ENCODE results near the gene RPS6KB2.
"Not testable (repeated sequence)": the region's sequence is repeated elsewhere in the genome, so short reads cannot be mapped to it uniquely, and the experiment has no call there.

Gene RPS6KB2

GRCh38 chr11:67402192-67402839, 26.0 kb upstream of the RPS6KB2 start:
- H3K27me3 Mint-ChIP-seq (ENCODE audit: low read depth); DNase-seq (ENCODE audit: low spot score); H3K9me3 Mint-ChIP-seq: not testable (repeated sequence)
- peak overlapping the region; percentile 74 for H3K4me3 Mint-ChIP-seq
- peaks cover 35% of the 10 kb centered on the region for H3K4me1 Mint-ChIP-seq (ENCODE audit: low read depth)
- H3K27ac Mint-ChIP-seq: peak overlapping the region; percentile 84
- H3K36me3 Mint-ChIP-seq (ENCODE audit: low read depth): peaks cover 61% of the 10 kb centered on the region

- peaks cover 61% of the 10 kb centered on the region for H3K36me3 Mint-ChIP-seq (ENCODE audit: low read depth)
- peak overlapping the region; percentile 94 for H3K4me3 Mint-ChIP-seq
- H3K27me3 Mint-ChIP-seq (ENCODE audit: low read depth); H3K9me3 Mint-ChIP-seq; DNase-seq (ENCODE audit: low spot score): not testable (repeated sequence)
- peaks cover 36% of the 10 kb centered on the region for H3K4me1 Mint-ChIP-seq (ENCODE audit: low read depth)
- H3K27ac Mint-ChIP-seq: peak overlapping the region; percentile 84
These were observed 25.2 kb upstream of the RPS6KB2 start for GRCh38 chr11:67403085-67403484.

GRCh38 chr11:67404515-67405195, 23.6 kb upstream of the RPS6KB2 start:
- Mint-ChIP-seq H3K36me3 (ENCODE audit: low read depth) (peaks cover 57% of the 10 kb centered on the region), H3K27ac (peak overlapping the region; percentile 84), H3K9me3 (no peaks in the 10 kb centered on the region), H3K27me3 (ENCODE audit: low read depth) (no peaks in the 10 kb centered on the region), H3K4me3 (peak overlapping the region; percentile 94), H3K4me1 (ENCODE audit: low read depth) (peaks cover 45% of the 10 kb centered on the region)
- peak; percentile 67 for DNase-seq (ENCODE audit: low spot score)

- Mint-ChIP-seq H3K9me3 (no peaks in the 10 kb centered on the region), H3K4me3 (peak overlapping the region; percentile 94), H3K4me1 (ENCODE audit: low read depth) (peaks cover 47% of the 10 kb centered on the region), H3K27ac (peak overlapping the region; percentile 84), H3K36me3 (ENCODE audit: low read depth) (peaks cover 57% of the 10 kb centered on the region), H3K27me3 (ENCODE audit: low read depth) (no peaks in the 10 kb centered on the region)
- DNase-seq (ENCODE audit: low spot score): no peak
These were observed 23.1 kb upstream of the RPS6KB2 start for GRCh38 chr11:67405196-67405567.

- peaks cover 56% of the 10 kb centered on the region for H3K36me3 Mint-ChIP-seq (ENCODE audit: low read depth)
- H3K4me3 Mint-ChIP-seq: peak overlapping the region; percentile 94
- H3K27ac Mint-ChIP-seq: peak overlapping the region; percentile 84
- no peak for DNase-seq (ENCODE audit: low spot score)
- H3K4me1 Mint-ChIP-seq (ENCODE audit: low read depth): peaks cover 45% of the 10 kb centered on the region
- no peaks in the 10 kb centered on the region for H3K27me3 Mint-ChIP-seq (ENCODE audit: low read depth)
- H3K9me3 Mint-ChIP-seq: no peaks in the 10 kb centered on the region
These were observed 22.5 kb upstream of the RPS6KB2 start for GRCh38 chr11:67405688-67406339.

DNA sequence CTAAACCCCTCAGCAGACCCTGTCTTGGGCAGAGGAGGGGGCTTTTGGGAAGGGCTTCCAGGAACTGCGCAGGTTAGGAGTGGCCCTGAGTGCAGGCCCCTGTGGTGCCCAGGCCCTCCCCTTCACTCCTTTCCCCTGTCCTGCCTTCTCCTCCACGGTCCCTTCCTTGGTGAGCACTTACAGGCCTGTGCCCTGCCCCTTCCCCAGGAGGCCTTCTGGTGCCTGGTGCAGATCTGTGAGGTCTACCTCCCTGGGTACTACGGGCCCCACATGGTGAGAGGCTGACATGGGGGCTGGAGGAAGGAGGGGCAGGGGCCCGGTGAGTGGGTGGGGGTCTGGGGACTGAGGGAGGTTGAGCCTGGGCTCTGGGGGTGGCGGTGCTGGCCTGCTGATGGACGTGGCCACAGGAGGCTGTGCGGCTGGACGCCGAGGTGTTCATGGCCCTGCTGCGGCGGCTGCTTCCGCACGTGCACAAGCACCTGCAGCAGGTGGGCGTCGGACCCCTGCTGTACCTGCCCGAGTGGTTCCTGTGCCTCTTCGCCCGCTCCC, 21.8 kb upstream of the RPS6KB2 start:
- peaks cover 49% of the 10 kb centered on the region for H3K4me1 Mint-ChIP-seq (ENCODE audit: low read depth)
- H3K4me3 Mint-ChIP-seq: peak overlapping the region; percentile 94
- no peaks in the 10 kb centered on the region for H3K9me3 Mint-ChIP-seq
- peak overlapping the region; percentile 82 for H3K27ac Mint-ChIP-seq
- no peak for DNase-seq (ENCODE audit: low spot score)
- H3K36me3 Mint-ChIP-seq (ENCODE audit: low read depth): peaks cover 59% of the 10 kb centered on the region
- H3K27me3 Mint-ChIP-seq (ENCODE audit: low read depth): no peaks in the 10 kb centered on the region

- Mint-ChIP-seq H3K27me3 (ENCODE audit: low read depth) (no peaks in the 10 kb centered on the region), H3K4me1 (ENCODE audit: low read depth) (peaks cover 49% of the 10 kb centered on the region), H3K4me3 (peak overlapping the region; percentile 94), H3K36me3 (ENCODE audit: low read depth) (peaks cover 59% of the 10 kb centered on the region), H3K9me3 (no peaks in the 10 kb centered on the region), H3K27ac (peak overlapping the region; percentile 82)
- no peak for DNase-seq (ENCODE audit: low spot score)
These were observed 21.2 kb upstream of the RPS6KB2 start for GRCh38 chr11:67406969-67407687.

DNA sequence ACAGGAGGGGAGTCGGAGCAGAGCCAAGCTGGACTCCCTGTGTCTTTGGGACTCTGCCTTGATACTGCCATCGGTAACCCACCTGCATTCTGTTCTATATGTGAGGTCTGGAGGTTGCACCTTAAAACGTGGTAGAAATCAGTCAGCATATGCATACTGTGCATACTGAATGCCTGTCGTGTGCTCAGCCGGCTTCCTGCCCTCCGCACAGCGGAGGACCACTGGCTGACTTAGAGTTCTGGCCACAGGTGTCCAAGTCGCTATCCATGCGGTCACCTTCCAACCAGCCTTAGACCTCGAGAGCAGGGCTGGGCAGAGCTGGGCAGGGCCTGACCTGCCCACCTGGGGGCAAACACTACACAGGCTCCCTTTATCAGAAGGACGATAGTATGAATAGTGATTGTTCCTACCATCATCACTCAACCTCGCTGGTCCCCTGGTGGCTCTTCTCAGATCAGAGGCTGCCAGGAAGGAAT, 20.6 kb upstream of the RPS6KB2 start:
- Mint-ChIP-seq H3K4me3 (peak overlapping the region; percentile 94), H3K36me3 (ENCODE audit: low read depth) (peaks cover 64% of the 10 kb centered on the region), H3K9me3 (no peaks in the 10 kb centered on the region), H3K27me3 (ENCODE audit: low read depth) (no peaks in the 10 kb centered on the region), H3K4me1 (ENCODE audit: low read depth) (peaks cover 50% of the 10 kb centered on the region), H3K27ac (peak overlapping the region; percentile 82)
- DNase-seq (ENCODE audit: low spot score): no peak

GRCh38 chr11:67408437-67409200, 19.7 kb upstream of the RPS6KB2 start:
- Mint-ChIP-seq H3K9me3 (no peaks in the 10 kb centered on the region), H3K4me1 (ENCODE audit: low read depth) (peaks cover 56% of the 10 kb centered on the region), H3K4me3 (peak overlapping the region; percentile 94), H3K27me3 (ENCODE audit: low read depth) (peaks cover 4% of the 10 kb centered on the region), H3K36me3 (ENCODE audit: low read depth) (peaks cover 61% of the 10 kb centered on the region), H3K27ac (peak overlapping the region; percentile 82)
- DNase-seq (ENCODE audit: low spot score): peak; percentile 25

DNA sequence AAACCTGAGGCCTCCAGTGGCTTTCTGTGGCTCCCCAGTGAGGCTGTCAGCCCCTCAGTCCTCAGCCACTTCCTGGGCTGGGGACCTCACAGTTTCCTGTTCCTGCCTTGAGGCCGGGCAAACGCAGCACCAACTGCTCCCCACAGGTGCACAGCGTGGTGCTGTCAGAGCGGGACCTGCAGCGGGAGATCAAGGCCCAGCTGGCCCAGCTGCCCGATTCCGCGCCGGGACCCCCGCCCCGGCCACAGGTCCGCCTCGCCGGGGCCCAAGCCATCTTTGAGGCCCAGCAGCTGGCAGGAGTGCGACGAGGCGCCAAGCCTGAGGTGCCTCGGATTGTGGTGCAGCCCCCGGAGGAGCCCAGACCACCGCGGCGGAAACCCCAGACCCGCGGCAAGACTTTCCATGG, 19.0 kb upstream of the RPS6KB2 start:
- Mint-ChIP-seq H3K4me3 (peak overlapping the region; percentile 94), H3K9me3 (no peaks in the 10 kb centered on the region), H3K4me1 (ENCODE audit: low read depth) (peaks cover 56% of the 10 kb centered on the region), H3K27me3 (ENCODE audit: low read depth) (peaks cover 4% of the 10 kb centered on the region), H3K27ac (peak overlapping the region; percentile 82), H3K36me3 (ENCODE audit: low read depth) (peaks cover 59% of the 10 kb centered on the region)
- DNase-seq (ENCODE audit: low spot score): peak; percentile 67

- H3K9me3 Mint-ChIP-seq: no peaks in the 10 kb centered on the region
- H3K36me3 Mint-ChIP-seq (ENCODE audit: low read depth): peaks cover 53% of the 10 kb centered on the region
- peak overlapping the region; percentile 82 for H3K27ac Mint-ChIP-seq
- peaks cover 4% of the 10 kb centered on the region for H3K27me3 Mint-ChIP-seq (ENCODE audit: low read depth)
- no peak for DNase-seq (ENCODE audit: low spot score)
- peaks cover 56% of the 10 kb centered on the region for H3K4me1 Mint-ChIP-seq (ENCODE audit: low read depth)
- H3K4me3 Mint-ChIP-seq: peak overlapping the region; percentile 94
These were observed 18.4 kb upstream of the RPS6KB2 start for GRCh38 chr11:67409781-67410368.

GRCh38 chr11:67410369-67410831, 17.9 kb upstream of the RPS6KB2 start:
- H3K4me3 Mint-ChIP-seq: peak overlapping the region; percentile 94
- H3K27ac Mint-ChIP-seq: peak overlapping the region; percentile 82
- peaks cover 53% of the 10 kb centered on the region for H3K4me1 Mint-ChIP-seq (ENCODE audit: low read depth)
- H3K36me3 Mint-ChIP-seq (ENCODE audit: low read depth): peaks cover 48% of the 10 kb centered on the region
- H3K27me3 Mint-ChIP-seq (ENCODE audit: low read depth): peaks cover 4% of the 10 kb centered on the region
- no peaks in the 10 kb centered on the region for H3K9me3 Mint-ChIP-seq
- no peak for DNase-seq (ENCODE audit: low spot score)

Data from T-helper 2 cell treated with Interferon-gamma antibody and Interleukin-4, amounts not matched to agents 5 μg/mL and 100 μg/mL, for 36 hours (primary cell).